Activated T-cell treated with anti-CD3 and anti-CD28 coated beads, Interleukin-2, amount 50 U/mL, for 48 hours (primary cell): Measurements from ENCODE around the gene EGR2.

Source experiments
- DNase-seq, 2 experiments: peaks; one replicate each; pipeline ENCODE4 v3.0.0-alpha.2; 2020

The EGR2 gene

GRCh38 chr10:62817766-62818425, 1.7 kb upstream of the EGR2 start:
- peak; percentile 85 to 88 for DNase-seq

GRCh38 chr10:62817121-62817765, 1.1 kb upstream of the EGR2 start:
- DNase-seq, result peak; percentile 75 to 81

- DNase-seq, result no peak
These were observed 163 bp downstream of the EGR2 start for GRCh38 chr10:62816076-62816330.

GRCh38 chr10:62815381-62816075, 638 bp downstream of the EGR2 start:
- peak; percentile 54 to 62 for DNase-seq

DNA sequence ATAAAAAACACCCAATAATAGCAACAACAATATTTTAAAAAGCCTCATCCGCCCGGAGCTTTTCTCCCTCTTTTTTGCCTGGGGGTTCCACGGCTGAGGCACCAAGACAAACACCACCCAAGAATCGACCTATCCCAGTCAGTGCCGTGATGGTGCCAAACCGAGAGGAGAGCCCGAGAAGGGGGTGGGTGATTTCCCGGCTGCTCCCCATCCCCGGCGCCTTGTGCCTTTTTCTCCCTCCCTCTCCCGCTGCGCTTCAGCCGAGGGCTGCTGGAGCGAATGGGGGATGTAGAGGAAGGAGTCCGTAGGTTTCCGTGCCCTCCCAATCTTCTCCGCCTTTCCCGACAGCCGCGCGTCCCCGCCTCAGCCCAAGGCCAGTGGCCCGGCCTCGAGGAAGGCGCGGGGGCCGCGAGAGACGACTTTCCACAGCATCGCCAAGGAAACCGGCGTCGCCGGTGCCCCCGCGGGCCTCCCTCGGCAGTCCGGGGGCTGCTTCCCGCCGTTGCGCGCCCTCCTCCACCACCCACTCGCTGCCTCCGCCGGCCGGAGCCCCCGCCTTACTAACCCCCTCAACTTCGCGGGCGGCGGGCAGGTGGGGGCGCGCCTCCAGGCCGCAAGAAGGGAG, 1.3 kb downstream of the EGR2 start:
- DNase-seq, result peak; percentile 50 to 56

GRCh38 chr10:62813981-62814380, 2.2 kb downstream of the EGR2 start:
- peak in 1 of 2 experiments; percentile 30 for DNase-seq

- DNase-seq, result peak in 1 of 2 experiments; percentile 29
These were observed 2.7 kb downstream of the EGR2 start for GRCh38 chr10:62813453-62813852.

DNA sequence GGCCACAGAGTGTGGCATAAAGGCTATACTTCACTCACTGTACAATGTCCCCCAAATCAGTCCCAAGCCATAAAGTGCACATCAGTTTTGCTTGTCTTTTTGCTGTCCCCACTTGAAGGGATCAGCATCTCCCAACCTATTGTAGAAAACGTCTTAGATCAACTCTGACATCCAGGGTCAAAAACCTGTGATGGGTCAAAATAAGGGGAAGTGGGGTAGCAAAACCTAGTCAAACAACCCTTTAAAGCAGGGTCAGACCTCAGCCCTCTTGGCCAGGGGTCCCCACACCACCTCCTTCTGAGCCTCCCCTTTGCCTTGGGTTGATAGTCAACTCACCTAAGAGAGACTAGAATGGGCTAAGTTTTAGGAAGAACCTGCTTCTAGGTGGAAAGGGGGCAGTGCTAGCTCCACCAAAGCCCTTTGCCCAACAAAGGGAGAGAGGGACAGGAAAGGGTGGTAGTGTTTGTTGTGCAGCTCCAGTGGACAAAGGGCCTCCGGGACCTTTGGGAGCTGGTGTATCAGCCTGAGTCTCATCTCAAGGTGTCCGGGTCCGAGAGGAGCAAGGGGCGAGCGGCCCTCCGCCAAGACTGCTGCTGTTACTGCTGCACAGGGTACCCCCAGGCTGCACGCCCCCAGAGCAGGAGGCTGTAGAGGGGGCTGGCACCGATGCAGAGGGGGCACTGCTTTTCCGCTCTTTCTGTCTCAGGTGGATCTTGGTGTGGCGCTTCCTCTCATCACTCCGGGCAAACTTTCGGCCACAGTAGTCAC, 3.3 kb downstream of the EGR2 start:
- peak; percentile 28 to 35 for DNase-seq

GRCh38 chr10:62811159-62811875, 4.8 kb downstream of the EGR2 start:
- DNase-seq, result peak; percentile 88 to 90

- DNase-seq, result no peak
These were observed 5.8 kb downstream of the EGR2 start for GRCh38 chr10:62810156-62810902.

DNA sequence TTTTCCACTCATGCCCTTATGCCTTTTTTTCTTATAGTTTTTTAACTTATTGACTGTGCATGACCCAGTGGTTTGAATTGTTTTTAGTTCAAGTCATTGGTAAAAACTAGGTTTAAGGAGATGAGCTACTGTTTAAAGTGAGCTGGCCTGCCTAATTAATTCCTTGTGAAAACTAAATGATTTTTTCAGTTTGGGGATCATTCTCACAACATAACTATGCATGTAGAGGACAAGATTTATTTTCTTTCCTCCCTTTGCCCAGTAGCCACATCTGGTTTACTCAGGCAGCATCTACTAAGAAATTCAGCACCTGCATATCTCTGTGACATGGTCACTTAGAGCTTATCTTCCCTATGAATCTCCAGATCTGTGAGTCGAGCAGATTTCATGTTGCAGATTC, 9.9 kb downstream of the EGR2 start:
- DNase-seq, result no peak

GRCh38 chr10:62805231-62806099, 10.7 kb downstream of the EGR2 start:
- peak in 1 of 2 experiments; percentile 49 for DNase-seq

- DNase-seq, result peak; percentile 86
These were observed 11.6 kb downstream of the EGR2 start, which contains the start of gene ADO for GRCh38 chr10:62804356-62805230. ADO (plus strand) TSS chr10:62804720; CDS start chr10:62805060, 340 bp downstream.

- DNase-seq, result no peak
These were observed 12.3 kb downstream of the EGR2 start for GRCh38 chr10:62803724-62804355.

DNA sequence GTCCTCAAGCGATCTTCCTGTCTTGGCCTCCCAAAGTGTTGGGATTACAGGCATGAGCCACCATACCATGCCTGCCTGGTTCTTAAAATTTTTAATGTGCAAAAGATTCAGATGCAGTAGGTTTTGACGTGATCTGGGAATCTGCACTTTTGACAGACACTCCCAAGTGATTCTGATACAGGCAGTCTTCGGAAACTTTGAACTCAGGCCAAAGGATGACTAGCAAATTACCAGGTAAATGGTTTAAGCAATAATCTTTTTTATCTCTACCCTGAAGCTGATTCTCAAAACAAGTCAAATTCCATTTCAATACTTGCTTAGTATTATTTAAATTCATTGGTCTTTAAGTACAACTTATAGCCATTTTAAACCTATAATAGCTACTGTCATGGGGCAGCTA, 14.3 kb downstream of the EGR2 start:
- DNase-seq, result no peak

DNA sequence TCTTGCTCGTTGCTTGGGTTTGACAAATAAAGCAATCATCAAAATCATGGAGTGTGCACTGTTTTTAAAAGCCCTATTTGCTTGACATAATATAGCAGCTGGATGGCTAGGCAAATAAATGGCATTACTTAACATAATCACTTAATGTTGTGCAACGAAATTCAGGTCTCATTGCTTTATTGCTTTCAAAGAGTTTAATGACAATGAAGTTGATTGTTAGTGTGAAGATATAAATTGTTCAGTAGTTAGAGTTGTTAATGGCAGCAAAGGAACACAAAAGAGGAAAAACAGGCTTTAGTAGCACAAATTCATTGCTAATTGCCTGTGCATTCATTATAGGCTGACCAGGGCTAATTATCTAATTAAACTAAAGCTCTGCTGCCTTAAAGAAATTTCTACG, 19.3 kb downstream of the EGR2 start:
- DNase-seq, result no peak

- DNase-seq, result no peak
These were observed 20.4 kb downstream of the EGR2 start for GRCh38 chr10:62795762-62796161.

- no peak for DNase-seq
These were observed 21.1 kb downstream of the EGR2 start for GRCh38 chr10:62795100-62795499.

DNA sequence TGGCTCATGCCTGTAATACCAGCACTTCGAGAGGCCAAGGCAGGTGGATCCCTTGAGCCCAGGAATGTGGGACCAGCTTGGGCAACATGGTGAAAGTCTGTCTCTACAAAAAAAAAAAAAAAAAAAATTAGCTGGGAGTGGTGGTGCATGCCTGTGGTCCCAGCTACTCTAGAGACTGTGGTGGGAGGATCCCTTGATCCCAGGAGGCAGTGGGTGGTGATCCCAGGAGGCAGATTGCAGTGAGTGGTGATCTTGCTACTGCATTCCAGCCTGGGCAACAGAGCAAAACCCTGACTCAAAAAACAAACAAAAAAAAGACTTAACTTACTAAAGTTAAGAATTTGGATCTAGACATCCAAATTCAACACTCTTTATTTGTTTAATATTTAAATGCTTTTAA, 21.9 kb downstream of the EGR2 start:
- DNase-seq, result no peak
